Measurements from ENCODE around the gene SDF2L1. TPM values are rescaled to one million over a fixed set of nuclear protein-coding genes. Genes with fewer than 3 reads are reported as not detected.
A peak's percentile ranks its signal among the peaks of the same experiment; 100 is the strongest.

Gene SDF2L1
- total and polyA plus RNA-seq, 2 donors (not counting 3 experiments of a cell fraction or from before 2014, with no cell fraction given) = 66.7 to 79.5 TPM

DNA sequence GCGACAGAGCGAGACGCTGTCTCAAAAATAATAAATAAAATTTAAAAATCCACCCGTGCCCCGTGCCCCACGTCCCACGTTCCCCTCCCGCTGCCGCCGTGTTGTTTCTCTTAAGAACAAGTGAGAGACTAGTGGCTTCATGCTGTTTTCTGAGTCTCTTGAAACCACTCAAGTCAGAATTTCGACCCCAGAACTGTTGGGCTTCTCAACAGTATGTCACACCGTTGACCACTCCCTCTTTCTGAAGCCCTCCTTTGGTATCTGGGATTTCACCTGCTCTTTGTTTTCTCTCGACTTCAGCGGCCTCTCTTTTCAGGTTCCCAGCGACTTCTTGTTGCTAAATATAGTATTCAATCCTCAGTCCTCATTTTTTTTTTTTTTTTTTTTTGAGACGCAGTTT, 24.7 kb downstream of the SDF2L1 start:
- Histone ChIP-seq H3K4me2 (ENCODE audit: insufficient read depth, low read length) (peak overlapping the region; percentile 90), H3K79me2 (ENCODE audit: control insufficient read depth, insufficient read depth, low read length) (peaks cover 8% of the 10 kb centered on the region), H3K27ac (ENCODE audit: insufficient read depth, low read depth, low read length) (no peak overlapping the region), H4K20me1 (replicated peaks; ENCODE audit: control insufficient read depth, extremely low read depth, insufficient read depth, low read length) (no peaks in the 10 kb centered on the region), H3K9me3 (replicated peaks; ENCODE audit: control insufficient read depth, insufficient read depth, low read length) (no peaks in the 10 kb centered on the region), H3K9me1 (replicated peaks; ENCODE audit: control insufficient read depth, extremely low read depth, insufficient read depth, low read length) (no peaks in the 10 kb centered on the region), H2AFZ (ENCODE audit: low read depth, low read length) (no peak overlapping the region), H3K9ac (replicated peaks; ENCODE audit: extremely low read depth, insufficient read depth, low read length) (peak overlapping the region; percentile 86), H3K27me3 (ENCODE audit: control insufficient read depth in 2 of 2, insufficient read depth in 2 of 2, low read length in 2 of 2) (no peaks in the 10 kb centered on the region), H3K36me3 (ENCODE audit: control insufficient read depth in 2 of 2, extremely low read depth in 1 of 2, insufficient read depth in 2 of 2, low read length in 2 of 2) (peaks cover 0 to 5% of the 10 kb centered on the region in 2 experiments), H3K4me1 (ENCODE audit: control insufficient read depth, extremely low read depth, insufficient read depth, low read length) (peaks cover 7% of the 10 kb centered on the region), H3K4me3 (replicated peaks in 1 of 3; ENCODE audit: insufficient read depth in 1 of 3, low read depth in 1 of 3, low read length in 3 of 3) (peak overlapping the region in 2 of 3 experiments; percentile 87 to 94)
- ChIA-PET CTCF (no interaction called here), POLR2A (interaction anchor here (0.6 kb wide), 1 partner anchor 12 kb away, joined by 4 read pairs; no protein-coding TSS in a partner anchor)
- TF ChIP-seq, protein P1, sequence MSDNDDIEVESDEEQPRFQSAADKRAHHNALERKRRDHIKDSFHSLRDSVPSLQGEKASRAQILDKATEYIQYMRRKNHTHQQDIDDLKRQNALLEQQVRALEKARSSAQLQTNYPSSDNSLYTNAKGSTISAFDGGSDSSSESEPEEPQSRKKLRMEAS (IDR thresholded peaks at IDR 0.05; ENCODE audit: insufficient read depth, insufficient read length) = no peak
- TF ChIP-seq POLR2AphosphoS5 (IDR thresholded peaks at IDR 0.05; ENCODE audit: insufficient read depth, low read depth, low read length) (no peak), JUN (IDR thresholded peaks at IDR 0.05; ENCODE audit: borderline replicate concordance, insufficient read depth, insufficient read length, low read depth) (no peak), FOS (IDR thresholded peaks at IDR 0.05; ENCODE audit: borderline replicate concordance, insufficient read depth, low read length) (no peak), POLR2A (IDR thresholded peaks at IDR 0.05; ENCODE audit: low read depth, low read length) (no peak), MYC (IDR thresholded peaks at IDR 0.05; ENCODE audit: low read depth, low read length) (no peak), EZH2 (IDR thresholded peaks at IDR 0.05; ENCODE audit: borderline replicate concordance, low read depth, low read length, severe bottlenecking) (no peak), GATA2 (IDR thresholded peaks at IDR 0.05; ENCODE audit: insufficient read depth, insufficient read length, low read depth, low read length) (no peak)
- TF ChIP-seq, protein P2, sequence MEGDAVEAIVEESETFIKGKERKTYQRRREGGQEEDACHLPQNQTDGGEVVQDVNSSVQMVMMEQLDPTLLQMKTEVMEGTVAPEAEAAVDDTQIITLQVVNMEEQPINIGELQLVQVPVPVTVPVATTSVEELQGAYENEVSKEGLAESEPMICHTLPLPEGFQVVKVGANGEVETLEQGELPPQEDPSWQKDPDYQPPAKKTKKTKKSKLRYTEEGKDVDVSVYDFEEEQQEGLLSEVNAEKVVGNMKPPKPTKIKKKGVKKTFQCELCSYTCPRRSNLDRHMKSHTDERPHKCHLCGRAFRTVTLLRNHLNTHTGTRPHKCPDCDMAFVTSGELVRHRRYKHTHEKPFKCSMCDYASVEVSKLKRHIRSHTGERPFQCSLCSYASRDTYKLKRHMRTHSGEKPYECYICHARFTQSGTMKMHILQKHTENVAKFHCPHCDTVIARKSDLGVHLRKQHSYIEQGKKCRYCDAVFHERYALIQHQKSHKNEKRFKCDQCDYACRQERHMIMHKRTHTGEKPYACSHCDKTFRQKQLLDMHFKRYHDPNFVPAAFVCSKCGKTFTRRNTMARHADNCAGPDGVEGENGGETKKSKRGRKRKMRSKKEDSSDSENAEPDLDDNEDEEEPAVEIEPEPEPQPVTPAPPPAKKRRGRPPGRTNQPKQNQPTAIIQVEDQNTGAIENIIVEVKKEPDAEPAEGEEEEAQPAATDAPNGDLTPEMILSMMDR (IDR thresholded peaks at IDR 0.05; ENCODE audit: extremely low read depth in 1 of 2, insufficient read depth in 1 of 2, low read depth in 1 of 2, low read length in 2 of 2) = no peak
- no peak for DNase-seq (ENCODE audit: low read depth, low spot score)
- no peak for FAIRE-seq
- dilution Hi-C loops (cut with MboI; ENCODE audit: extremely low pct_ligation_motif_present, low sequenced_read_pairs) (no loop called here), intact Hi-C loops (cut with micrococcal nuclease) (no loop called here)
- no TSS peak for BruUV-seq (replicated peaks)
